ENCODE results near the gene ZXDC.

Gene ZXDC

DNA sequence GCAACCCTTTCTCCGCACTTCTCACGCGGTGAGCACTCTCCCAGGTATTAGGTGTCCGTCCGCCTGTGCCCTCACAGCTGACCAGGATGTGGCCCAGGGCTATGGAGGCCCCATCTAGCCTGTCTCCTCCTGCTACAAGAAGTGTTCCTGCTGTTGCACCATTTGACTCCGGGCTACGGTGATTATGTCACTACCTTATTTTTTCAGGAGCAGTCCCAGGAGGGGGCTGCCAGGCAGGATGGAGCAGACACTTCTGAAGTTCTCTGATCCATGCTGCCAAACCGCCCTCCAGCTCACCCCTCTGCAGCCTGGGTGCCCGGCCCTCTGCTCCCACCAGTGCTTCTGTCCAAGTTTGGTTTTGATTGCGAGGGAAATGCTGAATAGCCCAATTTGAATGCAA, 36.9 kb downstream of the ZXDC start:
- TF ChIP-seq, protein P1, sequence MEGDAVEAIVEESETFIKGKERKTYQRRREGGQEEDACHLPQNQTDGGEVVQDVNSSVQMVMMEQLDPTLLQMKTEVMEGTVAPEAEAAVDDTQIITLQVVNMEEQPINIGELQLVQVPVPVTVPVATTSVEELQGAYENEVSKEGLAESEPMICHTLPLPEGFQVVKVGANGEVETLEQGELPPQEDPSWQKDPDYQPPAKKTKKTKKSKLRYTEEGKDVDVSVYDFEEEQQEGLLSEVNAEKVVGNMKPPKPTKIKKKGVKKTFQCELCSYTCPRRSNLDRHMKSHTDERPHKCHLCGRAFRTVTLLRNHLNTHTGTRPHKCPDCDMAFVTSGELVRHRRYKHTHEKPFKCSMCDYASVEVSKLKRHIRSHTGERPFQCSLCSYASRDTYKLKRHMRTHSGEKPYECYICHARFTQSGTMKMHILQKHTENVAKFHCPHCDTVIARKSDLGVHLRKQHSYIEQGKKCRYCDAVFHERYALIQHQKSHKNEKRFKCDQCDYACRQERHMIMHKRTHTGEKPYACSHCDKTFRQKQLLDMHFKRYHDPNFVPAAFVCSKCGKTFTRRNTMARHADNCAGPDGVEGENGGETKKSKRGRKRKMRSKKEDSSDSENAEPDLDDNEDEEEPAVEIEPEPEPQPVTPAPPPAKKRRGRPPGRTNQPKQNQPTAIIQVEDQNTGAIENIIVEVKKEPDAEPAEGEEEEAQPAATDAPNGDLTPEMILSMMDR (IDR thresholded peaks at IDR 0.05), result no peak
- TF ChIP-seq ZFX (IDR thresholded peaks at IDR 0.05; ENCODE audit: borderline replicate concordance), result no peak
- no peak overlapping the region for H3K27ac ChIP-seq

DNA sequence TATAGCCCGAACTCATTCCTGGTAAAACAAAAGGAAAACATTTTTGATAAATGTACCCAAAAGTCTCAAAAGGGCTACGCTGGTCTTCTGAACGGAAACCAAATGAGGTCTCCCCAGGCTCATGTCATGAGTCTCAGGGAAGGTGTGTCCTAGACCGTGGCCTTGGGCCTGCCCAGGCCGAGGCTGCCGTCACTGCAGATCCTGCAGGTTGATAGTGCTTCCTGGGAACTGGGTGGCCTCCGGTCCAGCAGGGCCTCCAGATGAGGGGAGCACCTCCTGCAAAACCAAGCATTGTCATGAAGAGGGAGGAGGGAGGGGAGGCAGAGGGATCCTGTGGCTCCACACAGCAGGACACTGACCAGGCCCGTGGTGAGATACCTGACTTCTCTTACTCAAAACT, 37.5 kb downstream of the ZXDC start:
- H3K27ac ChIP-seq, result no peak overlapping the region
- no peak for TF ChIP-seq ZFX (IDR thresholded peaks at IDR 0.05; ENCODE audit: borderline replicate concordance)
- TF ChIP-seq, protein P1 (IDR thresholded peaks at IDR 0.05), result no peak

DNA sequence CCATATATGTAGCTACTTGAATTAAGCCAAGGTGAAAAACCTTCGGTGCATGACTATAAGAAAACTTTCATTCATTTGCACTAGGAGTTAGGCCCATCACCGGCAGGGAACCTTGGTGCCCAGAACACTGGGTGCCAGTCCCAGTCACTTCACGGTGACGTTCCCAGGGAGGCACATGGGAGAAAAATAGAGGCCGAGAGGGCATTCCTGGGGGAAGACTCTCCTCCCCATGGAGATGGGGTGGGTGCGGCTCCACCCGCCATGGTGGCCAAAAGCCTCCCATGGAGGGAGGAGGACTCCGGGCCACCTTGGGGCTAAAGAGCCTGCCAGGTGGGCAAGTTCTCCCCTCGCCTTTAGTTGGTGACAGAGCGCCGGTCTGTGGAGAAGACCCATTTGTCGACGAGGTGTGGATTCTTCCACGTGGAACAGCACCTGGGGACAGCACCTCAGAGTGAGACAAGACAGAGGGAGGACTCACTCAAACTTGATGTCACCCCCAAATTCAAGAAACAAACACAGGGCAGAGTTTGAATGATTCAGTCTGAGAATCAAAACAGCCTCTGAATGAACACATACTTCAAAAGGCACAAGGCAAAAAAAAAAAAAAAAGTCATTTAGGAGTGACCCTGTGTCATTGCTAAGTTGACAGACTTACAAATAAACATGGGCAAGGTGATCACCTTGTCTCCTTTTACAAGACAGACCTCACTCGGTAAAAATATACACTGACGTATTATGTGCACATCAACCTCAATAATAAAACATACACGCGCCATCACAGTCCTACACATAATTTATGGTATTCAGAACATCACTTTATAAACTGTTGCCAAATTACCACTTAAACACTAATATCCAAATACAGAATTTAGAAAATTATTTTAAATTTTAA, 38.6 kb downstream of the ZXDC start:
- TF ChIP-seq, protein P1 (IDR thresholded peaks at IDR 0.05), result no peak
- no peak for TF ChIP-seq ZFX (IDR thresholded peaks at IDR 0.05; ENCODE audit: borderline replicate concordance)

DNA sequence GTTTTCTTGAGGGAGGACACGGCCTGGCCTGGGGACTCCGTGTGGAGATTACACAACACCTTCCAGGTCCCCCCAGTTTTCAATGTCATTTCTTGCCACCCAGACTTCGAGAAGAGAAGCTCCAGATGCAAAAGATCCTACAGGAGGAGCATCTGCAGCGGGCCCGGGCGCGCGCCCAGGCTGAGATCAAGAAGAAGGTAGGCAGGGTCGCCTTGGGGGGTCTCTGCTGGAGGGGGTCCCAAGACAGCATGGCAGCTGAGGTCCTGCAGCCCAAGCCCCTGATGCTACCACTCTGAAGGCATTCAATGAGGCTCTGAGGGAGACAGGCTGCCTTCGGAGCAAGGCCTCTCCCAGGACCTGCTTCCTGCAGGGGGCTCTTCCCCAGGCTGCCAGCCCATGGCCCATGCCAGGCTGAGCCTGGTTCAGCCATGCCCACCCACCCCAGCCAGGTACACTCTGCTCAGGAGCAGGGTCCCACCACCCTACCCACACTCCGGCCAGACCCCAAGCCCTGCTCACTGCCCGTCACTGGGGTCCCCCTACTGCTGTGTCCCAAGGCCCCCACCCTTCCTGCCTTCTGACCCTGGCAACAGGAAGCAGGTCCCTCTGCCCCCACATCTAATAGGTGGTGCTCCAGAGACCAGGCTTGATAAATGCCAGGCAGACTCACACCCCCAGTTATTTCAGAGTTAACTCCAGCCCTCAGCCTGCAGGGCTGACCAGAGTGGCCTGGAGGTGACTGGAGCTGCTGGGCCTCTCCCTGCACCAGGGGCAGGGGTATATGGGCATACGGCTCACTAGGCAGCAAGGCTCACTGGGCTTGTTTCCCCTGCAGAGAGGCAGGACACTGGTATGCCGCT, 40.0 kb downstream of the ZXDC start:
- TF ChIP-seq ZFX (IDR thresholded peaks at IDR 0.05; ENCODE audit: borderline replicate concordance), result no peak
- TF ChIP-seq, protein P1 (IDR thresholded peaks at IDR 0.05), result no peak
- H3K27ac ChIP-seq, result no peak overlapping the region

More for the DNA sequence above, 38.6 kb downstream of the ZXDC start:
- H3K27ac ChIP-seq, result no peak overlapping the region

DNA sequence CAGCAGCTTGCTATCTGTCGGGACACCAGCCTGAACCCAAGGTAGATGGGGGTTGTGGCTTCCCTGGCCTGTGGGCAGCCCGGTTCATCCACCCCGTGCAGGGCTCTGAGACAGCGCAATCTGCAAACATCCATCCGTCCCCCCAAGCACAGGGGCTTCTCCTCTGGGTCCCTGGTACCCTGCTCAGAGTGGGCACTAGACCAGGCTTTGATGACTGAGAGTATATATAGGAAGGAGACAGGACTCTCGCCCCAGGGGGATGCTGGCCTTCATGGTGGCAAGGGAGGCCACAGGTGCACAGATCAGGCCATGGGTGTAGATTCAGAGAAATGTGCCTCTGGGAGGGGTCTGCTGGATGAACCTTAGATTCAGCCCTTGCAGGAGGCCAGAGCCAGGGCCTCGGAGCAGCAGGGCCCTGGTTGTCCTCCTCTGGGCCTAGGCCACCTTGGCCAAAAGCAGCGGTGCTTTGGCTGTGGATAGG, 40.7 kb downstream of the ZXDC start:
- no peak for TF ChIP-seq ZFX (IDR thresholded peaks at IDR 0.05; ENCODE audit: borderline replicate concordance)
- TF ChIP-seq, protein P1 (IDR thresholded peaks at IDR 0.05), result no peak
- no peak overlapping the region for H3K27ac ChIP-seq

DNA sequence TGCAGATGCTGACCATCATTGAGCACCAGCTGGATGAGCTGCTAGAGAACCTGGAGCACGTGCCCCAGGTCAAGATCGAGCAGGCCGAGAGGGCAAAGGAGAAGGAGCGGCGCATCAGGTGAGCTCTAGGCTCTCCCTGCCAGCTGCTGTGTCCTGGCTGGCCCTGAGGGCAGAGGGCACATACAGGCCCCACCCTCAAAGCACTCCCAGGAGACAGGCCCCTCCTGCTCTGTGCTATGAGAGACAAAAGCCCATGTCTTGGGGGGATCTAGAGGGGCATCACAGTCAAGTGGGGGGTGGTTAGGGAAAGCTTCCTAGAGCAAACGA, 41.5 kb downstream of the ZXDC start:
- H3K27ac ChIP-seq, result no peak overlapping the region
- no peak for TF ChIP-seq ZFX (IDR thresholded peaks at IDR 0.05; ENCODE audit: borderline replicate concordance)
- TF ChIP-seq, protein P1 (IDR thresholded peaks at IDR 0.05), result no peak

All from 22Rv1 (cell line).